K562 (cell line): Measurements from ENCODE around the gene NELL1.

Experiments used
- ARID1B ChIP-seq: fragments of 450-650 bp; IDR thresholded peaks from 2 replicates; pipeline ENCODE4 v1.6.1; 2016; ENCODE audit warnings: antibody characterized with exemption, mild to moderate bottlenecking, inconsistent platforms
- CTBP1 ChIP-seq: fragments of 450-650 bp; IDR thresholded peaks from 2 replicates; pipeline ENCODE4 v1.6.1; 2016; ENCODE audit warnings: borderline replicate concordance
- E2F3 ChIP-seq: fragments of 250-450 bp; sonication (Bioruptor Pico); IDR thresholded peaks from 2 replicates; pipeline ENCODE4 v1.4.0; 2020; ENCODE audit warnings: mild to moderate bottlenecking
- FOXK2 ChIP-seq, 2 experiments: fragments of 450-650 bp; IDR thresholded peaks in 1 of 2; conservative IDR thresholded peaks in 1 of 2; 2 replicates each; pipeline ENCODE4 v1.6.1; 2016; ENCODE audit warnings: low read depth in 2 of 2, mild to moderate bottlenecking in 1 of 2
- RNF2 ChIP-seq: sonication (generic); IDR thresholded peaks from 2 replicates; pipeline ENCODE4 v1.6.1; 2016
- SMC3 ChIP-seq: conservative IDR thresholded peaks from 2 replicates; pipeline ENCODE4 v1.6.1; 2011; ENCODE audit warnings: low read depth, low read length, improper control_type of control experiment; ENCODE audit not compliant: insufficient read depth
- USF1 ChIP-seq: sonication (generic); formaldehyde crosslinking; IDR thresholded peaks from 2 replicates; pipeline ENCODE4 v1.9.0; 2022; ENCODE audit warnings: mild to moderate bottlenecking, missing genetic modification reagents
- ZBTB49 ChIP-seq: sonication (generic); formaldehyde crosslinking; IDR thresholded peaks from 2 replicates; pipeline ENCODE4 v1.8.0; 2022; ENCODE audit warnings: missing genetic modification reagents, mild to moderate bottlenecking, borderline replicate concordance

GRCh38 chr11:20864628-20865027, 195.2 kb downstream of the NELL1 start:
- TF ChIP-seq SMC3 (no peak), E2F3 (CRISPR knock-in tag) (no peak), RNF2 (no peak), ZBTB49 (CRISPR knock-in tag) (no peak), FOXK2 (conservative IDR thresholded peaks at IDR 0.05 in 1 of 2, IDR thresholded peaks at IDR 0.05 in 1 of 2; ENCODE audit: low read depth in 2 of 2) (no peak), ARID1B (no peak), CTBP1 (no peak), USF1 (CRISPR knock-in tag) (no peak)
